Lung (tissue), 12 donors: ENCODE results near the gene MRS2. TPM values are rescaled to one million over a fixed set of nuclear protein-coding genes. Genes with fewer than 3 reads are reported as not detected.

Source experiments
- ATAC-seq: fragments of 200-7000 bp; cut with Tn5 transposase; one replicate; pipeline ENCODE4 v1.9.1; 2020; ENCODE audit warnings: moderate number of reproducible peaks; ENCODE audit not compliant: insufficient read depth, low FRiP score
- DNase-seq, 3 donors: peaks; one replicate each; pipeline ENCODE4 v3.0.0-alpha.2; 2013 to 2017
- H3K27ac ChIP-seq, 2 donors: one replicate each; pipeline ENCODE4 v1.5.1; 2013; ENCODE audit warnings: mild to moderate bottlenecking in 2 of 2, moderate library complexity in 2 of 2, control low read depth in 1 of 2, inconsistent platforms in 1 of 2, low read depth in 1 of 2, low read length in 1 of 2
- H3K27me3 ChIP-seq, 3 donors: one replicate each; pipeline ENCODE4 v1.5.1; 2013; ENCODE audit warnings: low read length in 2 of 3; ENCODE audit not compliant: control insufficient read depth in 3 of 3, insufficient read depth in 3 of 3
- H3K36me3 ChIP-seq, 4 donors: one replicate each; pipeline ENCODE4 v1.5.1; 2013; ENCODE audit warnings: low read length in 4 of 4, mild to moderate bottlenecking in 1 of 4, moderate library complexity in 1 of 4; ENCODE audit not compliant: control insufficient read depth in 4 of 4, insufficient read depth in 4 of 4
- H3K4me1 ChIP-seq, 5 donors: one replicate each; pipeline ENCODE4 v1.5.1; 2013; ENCODE audit warnings: low read length in 5 of 5, mild to moderate bottlenecking in 2 of 5, moderate library complexity in 1 of 5; ENCODE audit not compliant: control insufficient read depth in 5 of 5, insufficient read depth in 5 of 5
- H3K4me3 ChIP-seq: one replicate; pipeline ENCODE4 v1.5.1; 2013; ENCODE audit warnings: mild to moderate bottlenecking, control low read depth, moderate library complexity
- H3K9ac ChIP-seq, 2 donors: one replicate each; pipeline ENCODE4 v1.5.1; 2013; ENCODE audit warnings: low read length in 2 of 2, control low read depth in 1 of 2; ENCODE audit not compliant: insufficient read depth in 1 of 2
- H3K9me3 ChIP-seq, 4 donors: one replicate each; pipeline ENCODE4 v1.5.1; 2013; ENCODE audit warnings: low read length in 3 of 4, mild to moderate bottlenecking in 1 of 4, moderate library complexity in 1 of 4; ENCODE audit not compliant: control insufficient read depth in 4 of 4, insufficient read depth in 3 of 4
- CTCF ChIP-seq: IDR thresholded peaks from 2 replicates; pipeline ENCODE4 v1.5.1; 2012; ENCODE audit warnings: mild to moderate bottlenecking; ENCODE audit errors: control extremely low read depth, extremely low read depth
- WGBS, 2 donors: extraction: QIAGEN DNeasy Blood & Tissue Kit; methylation state at CpG; one replicate each; pipeline ENCODE4 v1.1.7; 2013; 5-methylcytosine and 5-hydroxymethylcytosine counted together
- polyA plus RNA-seq, 2 donors: library from polyadenylated mRNA; stranded (reverse); fragments of 200-250 nt; gene quantifications; one replicate each; pipeline ENCODE4 v1.2.1, GENCODE V29; 2013
- total RNA-seq, 2 donors: library from RNA; depleted of rRNA in 1 of 2; stranded (reverse); fragments of >200 nt in 1 of 2; gene quantifications; one replicate each; pipeline ENCODE4 v1.2.1, GENCODE V29; 2014 to 2021
- donor health status: control.
- donor health status: control.
- donor health status: Bipolar disorder and iron deficiency.
- donor health status: healthy.
- donor health status: DM: yes; HTN: yes; CAD: no.

Gene MRS2
- total and polyA plus RNA-seq, 4 donors = 13.6 to 26.4 (median 17.8) TPM

- no peaks in the 10 kb centered on the region for H3K27me3 ChIP-seq
- WGBS, 2 donors = 81 to 86% methylated on average over 3 of the region's 3 CpGs
- no peaks in the 10 kb centered on the region for H3K9me3 ChIP-seq
- no peak overlapping the region for H3K4me3 ChIP-seq
- no peak for ATAC-seq
- H3K36me3 ChIP-seq = peaks cover 0 to 1% (median 0%) of the 10 kb centered on the region in 4 donors
- no peak for DNase-seq
- no peak for TF ChIP-seq CTCF
- no peaks in the 10 kb centered on the region for H3K4me1 ChIP-seq
- H3K9ac ChIP-seq = no peak overlapping the region
- H3K27ac ChIP-seq = no peak overlapping the region
Observed at GRCh38 chr6:24441599-24441904, 38.8 kb downstream of the MRS2 start.

GRCh38 chr6:24444588-24444987 is 41.9 kb downstream of the MRS2 start:
- H3K27me3 ChIP-seq = no peaks in the 10 kb centered on the region
- 71 to 98% methylated on average over 4 of the region's 4 CpGs for WGBS, 2 donors
- H3K4me3 ChIP-seq = no peak overlapping the region
- no peak for DNase-seq
- no peaks in the 10 kb centered on the region for H3K9me3 ChIP-seq
- H3K36me3 ChIP-seq = no peaks in the 10 kb centered on the region
- no peak for TF ChIP-seq CTCF
- H3K27ac ChIP-seq = no peak overlapping the region
- no peak overlapping the region for H3K9ac ChIP-seq
- ATAC-seq = no peak
- H3K4me1 ChIP-seq = no peaks in the 10 kb centered on the region

- no peak overlapping the region for H3K4me3 ChIP-seq
- H3K36me3 ChIP-seq = no peaks in the 10 kb centered on the region
- WGBS, 2 donors = 65 to 67% methylated on average over 4 of the region's 4 CpGs
- DNase-seq (no peak), ATAC-seq (no peak)
- no peak for TF ChIP-seq CTCF
- H3K9me3 ChIP-seq = no peaks in the 10 kb centered on the region
- no peak overlapping the region for H3K27ac ChIP-seq
- no peaks in the 10 kb centered on the region for H3K4me1 ChIP-seq
- H3K27me3 ChIP-seq = no peaks in the 10 kb centered on the region
- no peak overlapping the region for H3K9ac ChIP-seq
Observed at GRCh38 chr6:24445704-24446103, 43.0 kb downstream of the MRS2 start.

- no peak for DNase-seq
- Histone ChIP-seq H3K4me3 (no peak overlapping the region), H3K9ac (no peak overlapping the region), H3K36me3 (no peaks in the 10 kb centered on the region), H3K4me1 (no peaks in the 10 kb centered on the region), H3K27ac (no peak overlapping the region), H3K27me3 (no peaks in the 10 kb centered on the region), H3K9me3 (no peaks in the 10 kb centered on the region)
- ATAC-seq = no peak
- 88 to 93% methylated on average over 7 of the region's 7 CpGs for WGBS, 2 donors
- TF ChIP-seq CTCF = no peak
Observed at GRCh38 chr6:24446670-24447069, 43.9 kb downstream of the MRS2 start.
